WTC11 (cell line): ENCODE results near the gene EHBP1L1. TPM values are rescaled to one million over a fixed set of nuclear protein-coding genes. Genes with fewer than 3 reads are reported as not detected.

ENCODE experiments used
- ATAC-seq: fragments of 200-7000 bp; cut with Tn5 transposase; 2 replicates; pipeline ENCODE4 v1.10.0; 2021; ENCODE audit warnings: mild to moderate bottlenecking, moderate library complexity
- CTCF ChIA-PET: fragments of 300-600 bp; sonication (Branson Sonifier 250); formaldehyde crosslinking; loops from one replicate; lab custom pipeline; 2021; ENCODE audit warnings: antibody characterized with exemption; lab: Charles Lee
- POLR2A ChIA-PET: fragments of 350-600 bp; sonication (Branson Sonifier 250); formaldehyde crosslinking; loops from one replicate; lab custom pipeline; 2021; ENCODE audit warnings: antibody characterized with exemption; lab: Charles Lee
- DNase-seq: peaks from one replicate; pipeline ENCODE4 v3.0.0; 2021; ENCODE audit warnings: low spot score
- H3K27ac Mint-ChIP-seq: 2 replicates; pipeline ENCODE4 v1.8.0; 2021; ENCODE audit warnings: mixed read lengths
- H3K27me3 Mint-ChIP-seq: 2 replicates; pipeline ENCODE4 v1.8.0; 2021; ENCODE audit warnings: low read depth, mild to moderate bottlenecking, moderate library complexity, mixed read lengths
- H3K36me3 Mint-ChIP-seq: 2 replicates; pipeline ENCODE4 v1.8.0; 2021; ENCODE audit warnings: mixed read lengths
- H3K4me1 Mint-ChIP-seq: 2 replicates; pipeline ENCODE4 v1.8.0; 2022; ENCODE audit warnings: mixed read lengths
- H3K4me3 Mint-ChIP-seq: 2 replicates; pipeline ENCODE4 v1.8.0; 2021; ENCODE audit warnings: mild to moderate bottlenecking, moderate library complexity, mixed read lengths
- H3K9me3 Mint-ChIP-seq: 2 replicates; pipeline ENCODE4 v1.8.0; 2021; ENCODE audit warnings: mixed read lengths
- ATF1 ChIP-seq: sonication (generic); formaldehyde crosslinking; IDR thresholded peaks from 2 replicates; pipeline ENCODE4 v1.8.1; 2023; ENCODE audit warnings: mild to moderate bottlenecking, moderate library complexity, missing genetic modification reagents
- CREB1 ChIP-seq: sonication (generic); formaldehyde crosslinking; IDR thresholded peaks from 2 replicates; pipeline ENCODE4 v1.8.0; 2023; ENCODE audit warnings: mild to moderate bottlenecking, missing genetic modification reagents
- CREM ChIP-seq: sonication (generic); formaldehyde crosslinking; IDR thresholded peaks from 2 replicates; pipeline ENCODE4 v1.8.1; 2022; ENCODE audit warnings: mild to moderate bottlenecking, missing genetic modification reagents, moderate library complexity
- ETV6 ChIP-seq: sonication (generic); formaldehyde crosslinking; IDR thresholded peaks from 2 replicates; pipeline ENCODE4 v1.8.1; 2022; ENCODE audit warnings: mild to moderate bottlenecking, missing genetic modification reagents
- FOXJ3 ChIP-seq: sonication (generic); formaldehyde crosslinking; IDR thresholded peaks from 2 replicates; pipeline ENCODE4 v1.9.0; 2021; ENCODE audit warnings: missing genetic modification reagents, mild to moderate bottlenecking, borderline replicate concordance
- NR1H2 ChIP-seq: sonication (generic); formaldehyde crosslinking; IDR thresholded peaks from 2 replicates; pipeline ENCODE4 v1.9.0; 2021; ENCODE audit warnings: mild to moderate bottlenecking, moderate library complexity, missing genetic modification reagents
- NR2C2 ChIP-seq: sonication (generic); formaldehyde crosslinking; IDR thresholded peaks from 2 replicates; pipeline ENCODE4 v1.8.0; 2022; ENCODE audit warnings: mild to moderate bottlenecking, missing genetic modification reagents
- NR3C1 ChIP-seq: sonication (generic); formaldehyde crosslinking; conservative IDR thresholded peaks from 2 replicates; pipeline ENCODE4 v1.8.1; 2023; ENCODE audit warnings: low read depth, mild to moderate bottlenecking, missing genetic modification reagents
- TCF7 ChIP-seq: sonication (generic); formaldehyde crosslinking; IDR thresholded peaks from 2 replicates; pipeline ENCODE4 v1.8.0; 2022; ENCODE audit warnings: mild to moderate bottlenecking, low read depth, missing genetic modification reagents, moderate library complexity
- ZNF121 ChIP-seq: sonication (generic); formaldehyde crosslinking; IDR thresholded peaks from 2 replicates; pipeline ENCODE4 v1.8.0; 2023; ENCODE audit warnings: missing genetic modification reagents
- ZNF232 ChIP-seq: sonication (generic); formaldehyde crosslinking; IDR thresholded peaks from 2 replicates; pipeline ENCODE4 v1.8.0; 2022; ENCODE audit warnings: mild to moderate bottlenecking, missing genetic modification reagents
- total RNA-seq: library from RNA; stranded (reverse); gene quantifications from 3 replicates; pipeline ENCODE4 v1.2.3, GENCODE V29; 2021
- TF ChIP-seq, protein P1 (sequence below): fragments of 250-450 bp; sonication (Bioruptor Pico); IDR thresholded peaks from 2 replicates; pipeline ENCODE4 v1.9.0; 2021; ENCODE audit warnings: moderate library complexity, mild to moderate bottlenecking, inconsistent platforms, borderline replicate concordance
- TF ChIP-seq, protein P2 (sequence below): sonication (generic); formaldehyde crosslinking; conservative IDR thresholded peaks from 2 replicates; pipeline ENCODE4 v1.8.1; 2022; ENCODE audit warnings: mild to moderate bottlenecking, missing genetic modification reagents
- TF ChIP-seq, protein P3 (sequence below): sonication (generic); formaldehyde crosslinking; IDR thresholded peaks from 2 replicates; pipeline ENCODE4 v1.8.1; 2023; ENCODE audit warnings: mild to moderate bottlenecking, missing genetic modification reagents
- TF ChIP-seq, protein P4 (sequence below): sonication (generic); formaldehyde crosslinking; IDR thresholded peaks from 2 replicates; pipeline ENCODE4 v1.8.1; 2023; ENCODE audit warnings: mild to moderate bottlenecking, missing genetic modification reagents, moderate library complexity
- TF ChIP-seq, protein P5 (sequence below): sonication (generic); formaldehyde crosslinking; IDR thresholded peaks from 2 replicates; pipeline ENCODE4 v1.8.1; 2022; ENCODE audit warnings: mild to moderate bottlenecking, moderate library complexity, missing genetic modification reagents
- TF ChIP-seq, protein P6 (sequence below): sonication (generic); formaldehyde crosslinking; IDR thresholded peaks from 2 replicates; pipeline ENCODE4 v1.8.1; 2022; ENCODE audit warnings: mild to moderate bottlenecking, missing genetic modification reagents, moderate library complexity, borderline replicate concordance
- TF ChIP-seq, protein P7 (sequence below): sonication (generic); formaldehyde crosslinking; IDR thresholded peaks from 2 replicates; pipeline ENCODE4 v1.8.0; 2023; ENCODE audit warnings: missing genetic modification reagents
- TF ChIP-seq, protein P8 (sequence below): sonication (generic); formaldehyde crosslinking; IDR thresholded peaks from 2 replicates; pipeline ENCODE4 v1.8.0; 2023; ENCODE audit warnings: missing genetic modification reagents, mild to moderate bottlenecking, borderline replicate concordance

Gene EHBP1L1
- total RNA-seq, 1 experiment from 2014 or later, result 11.8 TPM

DNA sequence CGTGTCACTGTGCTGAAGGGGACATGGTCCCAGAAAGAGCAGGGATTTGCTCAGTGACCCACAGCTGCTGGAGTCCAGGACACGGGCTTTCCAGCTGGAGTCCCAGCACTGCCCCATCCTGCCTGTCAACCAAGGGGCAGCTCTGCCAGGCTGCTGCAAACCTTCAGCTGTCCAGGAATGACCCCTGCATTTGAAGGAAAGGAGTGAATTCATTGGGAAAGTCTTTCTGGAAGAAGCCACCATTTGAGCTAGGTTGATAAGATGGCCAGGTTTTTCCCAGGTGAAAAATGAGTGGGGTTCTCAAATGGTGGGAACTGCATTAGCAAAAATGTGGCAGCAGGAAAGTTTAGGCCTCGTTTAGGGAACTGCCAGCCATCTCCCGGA, 10.4 kb downstream of the EHBP1L1 start:
- POLR2A ChIA-PET, result interaction anchor here (1.2 to 1.7 kb wide), 5 partner anchors 11 to 33 kb away, joined by 3 to 6 read pairs (median 3); partner anchors contain the start of genes EHBP1L1, FAM89B and ZNRD2
- no peak for ATAC-seq
- TF ChIP-seq ETV6 (CRISPR knock-in tag) (no peak), NR2C2 (no peak), ZNF121 (CRISPR knock-in tag) (no peak), ATF1 (no peak), NR1H2 (CRISPR knock-in tag) (no peak), TCF7 (CRISPR knock-in tag) (no peak), FOXJ3 (CRISPR knock-in tag) (no peak), CREB1 (CRISPR knock-in tag) (no peak), CREM (CRISPR knock-in tag) (no peak), ZNF232 (CRISPR knock-in tag) (no peak), NR3C1 (CRISPR knock-in tag) (no peak)
- TF ChIP-seq, protein P1, sequence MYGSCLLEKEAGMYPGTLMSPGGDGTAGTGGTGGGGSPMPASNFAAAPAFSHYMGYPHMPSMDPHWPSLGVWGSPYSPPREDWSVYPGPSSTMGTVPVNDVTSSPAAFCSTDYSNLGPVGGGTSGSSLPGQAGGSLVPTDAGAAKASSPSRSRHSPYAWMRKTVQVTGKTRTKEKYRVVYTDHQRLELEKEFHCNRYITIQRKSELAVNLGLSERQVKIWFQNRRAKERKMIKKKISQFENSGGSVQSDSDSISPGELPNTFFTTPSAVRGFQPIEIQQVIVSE (CRISPR knock-in tag), result no peak
- TF ChIP-seq, protein P2, sequence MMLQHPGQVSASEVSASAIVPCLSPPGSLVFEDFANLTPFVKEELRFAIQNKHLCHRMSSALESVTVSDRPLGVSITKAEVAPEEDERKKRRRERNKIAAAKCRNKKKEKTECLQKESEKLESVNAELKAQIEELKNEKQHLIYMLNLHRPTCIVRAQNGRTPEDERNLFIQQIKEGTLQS (CRISPR knock-in tag), result no peak
- TF ChIP-seq, protein P3, sequence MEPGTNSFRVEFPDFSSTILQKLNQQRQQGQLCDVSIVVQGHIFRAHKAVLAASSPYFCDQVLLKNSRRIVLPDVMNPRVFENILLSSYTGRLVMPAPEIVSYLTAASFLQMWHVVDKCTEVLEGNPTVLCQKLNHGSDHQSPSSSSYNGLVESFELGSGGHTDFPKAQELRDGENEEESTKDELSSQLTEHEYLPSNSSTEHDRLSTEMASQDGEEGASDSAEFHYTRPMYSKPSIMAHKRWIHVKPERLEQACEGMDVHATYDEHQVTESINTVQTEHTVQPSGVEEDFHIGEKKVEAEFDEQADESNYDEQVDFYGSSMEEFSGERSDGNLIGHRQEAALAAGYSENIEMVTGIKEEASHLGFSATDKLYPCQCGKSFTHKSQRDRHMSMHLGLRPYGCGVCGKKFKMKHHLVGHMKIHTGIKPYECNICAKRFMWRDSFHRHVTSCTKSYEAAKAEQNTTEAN (CRISPR knock-in tag), result no peak
- TF ChIP-seq, protein P4, sequence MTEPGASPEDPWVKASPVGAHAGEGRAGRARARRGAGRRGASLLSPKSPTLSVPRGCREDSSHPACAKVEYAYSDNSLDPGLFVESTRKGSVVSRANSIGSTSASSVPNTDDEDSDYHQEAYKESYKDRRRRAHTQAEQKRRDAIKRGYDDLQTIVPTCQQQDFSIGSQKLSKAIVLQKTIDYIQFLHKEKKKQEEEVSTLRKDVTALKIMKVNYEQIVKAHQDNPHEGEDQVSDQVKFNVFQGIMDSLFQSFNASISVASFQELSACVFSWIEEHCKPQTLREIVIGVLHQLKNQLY (CRISPR knock-in tag), result no peak
- TF ChIP-seq, protein P5, sequence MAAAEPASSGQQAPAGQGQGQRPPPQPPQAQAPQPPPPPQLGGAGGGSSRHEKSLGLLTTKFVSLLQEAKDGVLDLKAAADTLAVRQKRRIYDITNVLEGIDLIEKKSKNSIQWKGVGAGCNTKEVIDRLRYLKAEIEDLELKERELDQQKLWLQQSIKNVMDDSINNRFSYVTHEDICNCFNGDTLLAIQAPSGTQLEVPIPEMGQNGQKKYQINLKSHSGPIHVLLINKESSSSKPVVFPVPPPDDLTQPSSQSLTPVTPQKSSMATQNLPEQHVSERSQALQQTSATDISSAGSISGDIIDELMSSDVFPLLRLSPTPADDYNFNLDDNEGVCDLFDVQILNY (CRISPR knock-in tag), result no peak
- TF ChIP-seq, protein P6, sequence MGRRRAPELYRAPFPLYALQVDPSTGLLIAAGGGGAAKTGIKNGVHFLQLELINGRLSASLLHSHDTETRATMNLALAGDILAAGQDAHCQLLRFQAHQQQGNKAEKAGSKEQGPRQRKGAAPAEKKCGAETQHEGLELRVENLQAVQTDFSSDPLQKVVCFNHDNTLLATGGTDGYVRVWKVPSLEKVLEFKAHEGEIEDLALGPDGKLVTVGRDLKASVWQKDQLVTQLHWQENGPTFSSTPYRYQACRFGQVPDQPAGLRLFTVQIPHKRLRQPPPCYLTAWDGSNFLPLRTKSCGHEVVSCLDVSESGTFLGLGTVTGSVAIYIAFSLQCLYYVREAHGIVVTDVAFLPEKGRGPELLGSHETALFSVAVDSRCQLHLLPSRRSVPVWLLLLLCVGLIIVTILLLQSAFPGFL, result no peak
- TF ChIP-seq, protein P7, sequence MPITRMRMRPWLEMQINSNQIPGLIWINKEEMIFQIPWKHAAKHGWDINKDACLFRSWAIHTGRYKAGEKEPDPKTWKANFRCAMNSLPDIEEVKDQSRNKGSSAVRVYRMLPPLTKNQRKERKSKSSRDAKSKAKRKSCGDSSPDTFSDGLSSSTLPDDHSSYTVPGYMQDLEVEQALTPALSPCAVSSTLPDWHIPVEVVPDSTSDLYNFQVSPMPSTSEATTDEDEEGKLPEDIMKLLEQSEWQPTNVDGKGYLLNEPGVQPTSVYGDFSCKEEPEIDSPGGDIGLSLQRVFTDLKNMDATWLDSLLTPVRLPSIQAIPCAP (CRISPR knock-in tag), result no peak
- TF ChIP-seq, protein P8, sequence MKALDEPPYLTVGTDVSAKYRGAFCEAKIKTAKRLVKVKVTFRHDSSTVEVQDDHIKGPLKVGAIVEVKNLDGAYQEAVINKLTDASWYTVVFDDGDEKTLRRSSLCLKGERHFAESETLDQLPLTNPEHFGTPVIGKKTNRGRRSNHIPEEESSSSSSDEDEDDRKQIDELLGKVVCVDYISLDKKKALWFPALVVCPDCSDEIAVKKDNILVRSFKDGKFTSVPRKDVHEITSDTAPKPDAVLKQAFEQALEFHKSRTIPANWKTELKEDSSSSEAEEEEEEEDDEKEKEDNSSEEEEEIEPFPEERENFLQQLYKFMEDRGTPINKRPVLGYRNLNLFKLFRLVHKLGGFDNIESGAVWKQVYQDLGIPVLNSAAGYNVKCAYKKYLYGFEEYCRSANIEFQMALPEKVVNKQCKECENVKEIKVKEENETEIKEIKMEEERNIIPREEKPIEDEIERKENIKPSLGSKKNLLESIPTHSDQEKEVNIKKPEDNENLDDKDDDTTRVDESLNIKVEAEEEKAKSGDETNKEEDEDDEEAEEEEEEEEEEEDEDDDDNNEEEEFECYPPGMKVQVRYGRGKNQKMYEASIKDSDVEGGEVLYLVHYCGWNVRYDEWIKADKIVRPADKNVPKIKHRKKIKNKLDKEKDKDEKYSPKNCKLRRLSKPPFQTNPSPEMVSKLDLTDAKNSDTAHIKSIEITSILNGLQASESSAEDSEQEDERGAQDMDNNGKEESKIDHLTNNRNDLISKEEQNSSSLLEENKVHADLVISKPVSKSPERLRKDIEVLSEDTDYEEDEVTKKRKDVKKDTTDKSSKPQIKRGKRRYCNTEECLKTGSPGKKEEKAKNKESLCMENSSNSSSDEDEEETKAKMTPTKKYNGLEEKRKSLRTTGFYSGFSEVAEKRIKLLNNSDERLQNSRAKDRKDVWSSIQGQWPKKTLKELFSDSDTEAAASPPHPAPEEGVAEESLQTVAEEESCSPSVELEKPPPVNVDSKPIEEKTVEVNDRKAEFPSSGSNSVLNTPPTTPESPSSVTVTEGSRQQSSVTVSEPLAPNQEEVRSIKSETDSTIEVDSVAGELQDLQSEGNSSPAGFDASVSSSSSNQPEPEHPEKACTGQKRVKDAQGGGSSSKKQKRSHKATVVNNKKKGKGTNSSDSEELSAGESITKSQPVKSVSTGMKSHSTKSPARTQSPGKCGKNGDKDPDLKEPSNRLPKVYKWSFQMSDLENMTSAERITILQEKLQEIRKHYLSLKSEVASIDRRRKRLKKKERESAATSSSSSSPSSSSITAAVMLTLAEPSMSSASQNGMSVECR (CRISPR knock-in tag), result no peak

More for the DNA sequence above, 10.4 kb downstream of the EHBP1L1 start:
- Mint-ChIP-seq H3K4me1 (peaks cover 28% of the 10 kb centered on the region), H3K27me3 (peaks cover 80% of the 10 kb centered on the region), H3K27ac (peak overlapping the region; percentile 25; the same call in 1 of the 2 replicates), H3K9me3 (no peaks in the 10 kb centered on the region), H3K36me3 (no peaks in the 10 kb centered on the region), H3K4me3 (peak overlapping the region; percentile 29)
- no peak for DNase-seq
- CTCF ChIA-PET, result interaction anchor here (0.7 to 13.8 kb wide), 11 partner anchors 7 to 195 kb away, joined by 3 to 311 read pairs (median 6); partner anchors contain the start of genes FAM89B, MAP3K11, PCNX3 and SIPA1
